Measurements from ENCODE around the gene NAIF1.

GRCh38 chr9:128025736-128026135 lies 41.4 kb downstream of the NAIF1 start:
- no peak for TF ChIP-seq HEYL (CRISPR knock-in tag; IDR thresholded peaks at IDR 0.05)
- no peak for TF ChIP-seq HDAC2 (IDR thresholded peaks at IDR 0.05)
- TF ChIP-seq MYC (IDR thresholded peaks at IDR 0.05; ENCODE audit: borderline replicate concordance, low read length), result no peak
- TF ChIP-seq REST (IDR thresholded peaks at IDR 0.05), result no peak
- TF ChIP-seq, protein P1, sequence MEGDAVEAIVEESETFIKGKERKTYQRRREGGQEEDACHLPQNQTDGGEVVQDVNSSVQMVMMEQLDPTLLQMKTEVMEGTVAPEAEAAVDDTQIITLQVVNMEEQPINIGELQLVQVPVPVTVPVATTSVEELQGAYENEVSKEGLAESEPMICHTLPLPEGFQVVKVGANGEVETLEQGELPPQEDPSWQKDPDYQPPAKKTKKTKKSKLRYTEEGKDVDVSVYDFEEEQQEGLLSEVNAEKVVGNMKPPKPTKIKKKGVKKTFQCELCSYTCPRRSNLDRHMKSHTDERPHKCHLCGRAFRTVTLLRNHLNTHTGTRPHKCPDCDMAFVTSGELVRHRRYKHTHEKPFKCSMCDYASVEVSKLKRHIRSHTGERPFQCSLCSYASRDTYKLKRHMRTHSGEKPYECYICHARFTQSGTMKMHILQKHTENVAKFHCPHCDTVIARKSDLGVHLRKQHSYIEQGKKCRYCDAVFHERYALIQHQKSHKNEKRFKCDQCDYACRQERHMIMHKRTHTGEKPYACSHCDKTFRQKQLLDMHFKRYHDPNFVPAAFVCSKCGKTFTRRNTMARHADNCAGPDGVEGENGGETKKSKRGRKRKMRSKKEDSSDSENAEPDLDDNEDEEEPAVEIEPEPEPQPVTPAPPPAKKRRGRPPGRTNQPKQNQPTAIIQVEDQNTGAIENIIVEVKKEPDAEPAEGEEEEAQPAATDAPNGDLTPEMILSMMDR (IDR thresholded peaks at IDR 0.05), result no peak

Data from A549 (cell line).